Activated naive CD8-positive, alpha-beta T cell treated with anti-CD3 and anti-CD28 coated beads for 36 hours (primary cell): ENCODE results near the gene ZNF276. TPM values are rescaled to one million over a fixed set of nuclear protein-coding genes. Genes with fewer than 3 reads are reported as not detected.

Experiments used
- total RNA-seq, 2 experiments: library from RNA; stranded (reverse); gene quantifications; one replicate each; pipeline ENCODE4 v1.2.3, GENCODE V29; 2021

The ZNF276 gene
- total RNA-seq, 2 experiments from 2014 or later, result 24.7 to 24.9 TPM

Other genes starting within 250 kb of the ZNF276 start
- gene ANKRD11, start 231.0 kb upstream of the ZNF276 start, total RNA-seq, result 100 to 1,000 TPM; 129 to 142 TPM
- gene SPG7, start 213.1 kb upstream of the ZNF276 start, total RNA-seq, result 10 to 100 TPM; 63.1 to 76.7 TPM
- 1,000 to 10,000 TPM; 2,814 to 2,845 TPM for gene RPL13, start 160.9 kb upstream of the ZNF276 start, total RNA-seq
- 1 to 10 TPM; 5.7 to 6.0 TPM for gene CPNE7, start 145.8 kb upstream of the ZNF276 start, total RNA-seq
- gene DPEP1, start 107.9 kb upstream of the ZNF276 start, total RNA-seq, result under 1 TPM in 1 of 2 experiments, not detected in 1; 0.16 TPM
- 10 to 100 TPM; 70.7 to 73.9 TPM for gene CHMP1A, start 63.8 kb upstream of the ZNF276 start, total RNA-seq
- gene SPATA33, start 63.7 kb upstream of the ZNF276 start, total RNA-seq, result 10 to 100 TPM in 1 of 2 experiments, 1 to 10 TPM in 1; 7.0 to 10.2 TPM
- 10 to 100 TPM; 72.9 to 77.0 TPM for gene CDK10, start 34.8 kb upstream of the ZNF276 start, total RNA-seq
- 1 to 10 TPM; 3.2 to 3.3 TPM for gene SPATA2L, start 19.8 kb upstream of the ZNF276 start, total RNA-seq
- 1 to 10 TPM; 1.6 TPM for gene VPS9D1, start 639 bp upstream of the ZNF276 start, total RNA-seq
- 10 to 100 TPM; 79.7 to 88.2 TPM for gene FANCA, start 95.1 kb downstream of the ZNF276 start, total RNA-seq
- under 1 TPM; 0.14 to 0.52 TPM for gene SPIRE2, start 106.9 kb downstream of the ZNF276 start, total RNA-seq
- 100 to 1,000 TPM; 126 to 127 TPM for gene TCF25, start 152.1 kb downstream of the ZNF276 start, total RNA-seq
- 1 to 10 TPM; 1.4 TPM for gene MC1R, start 197.3 kb downstream of the ZNF276 start, total RNA-seq
- gene TUBB3, start 201.8 kb downstream of the ZNF276 start, total RNA-seq, result not detected
- gene DEF8, start 227.2 kb downstream of the ZNF276 start, total RNA-seq, result 10 to 100 TPM; 21.1 to 22.0 TPM